ENCODE measurements around the gene FGGY.

FGGY gene

GRCh38 chr1:59805554-59805953, 508.7 kb downstream of the FGGY start:
- DNase-seq = no peak

All from stimulated activated CD4-positive, alpha-beta T cell treated with anti-CD3 and anti-CD28 coated beads, Interleukin-12 subunit alpha, Interleukin-12 subunit beta, amount 100 ng/mL, for 4 hours (primary cell).